OCI-LY7 (cell line): ENCODE results near the gene TRMU.
A peak's percentile ranks its signal among the peaks of the same experiment; 100 is the strongest.

ENCODE experiments used
- EZH2phosphoT487 ChIP-seq: fragments of 200-600 bp; sonication (generic); IDR thresholded peaks from 2 replicates; pipeline ENCODE4 v1.6.1; 2018; ENCODE audit warnings: low read depth, borderline replicate concordance, mild to moderate bottlenecking, mixed run types, antibody characterized with exemption, low read length, moderate library complexity, mixed read lengths
- TF ChIP-seq, protein P1 (sequence below): fragments of 200-600 bp; sonication (generic); conservative IDR thresholded peaks from 2 replicates; pipeline ENCODE4 v1.5.1; 2014; ENCODE audit warnings: mild to moderate bottlenecking, antibody characterized with exemption, low read length, moderate library complexity, mixed read lengths

DNA sequence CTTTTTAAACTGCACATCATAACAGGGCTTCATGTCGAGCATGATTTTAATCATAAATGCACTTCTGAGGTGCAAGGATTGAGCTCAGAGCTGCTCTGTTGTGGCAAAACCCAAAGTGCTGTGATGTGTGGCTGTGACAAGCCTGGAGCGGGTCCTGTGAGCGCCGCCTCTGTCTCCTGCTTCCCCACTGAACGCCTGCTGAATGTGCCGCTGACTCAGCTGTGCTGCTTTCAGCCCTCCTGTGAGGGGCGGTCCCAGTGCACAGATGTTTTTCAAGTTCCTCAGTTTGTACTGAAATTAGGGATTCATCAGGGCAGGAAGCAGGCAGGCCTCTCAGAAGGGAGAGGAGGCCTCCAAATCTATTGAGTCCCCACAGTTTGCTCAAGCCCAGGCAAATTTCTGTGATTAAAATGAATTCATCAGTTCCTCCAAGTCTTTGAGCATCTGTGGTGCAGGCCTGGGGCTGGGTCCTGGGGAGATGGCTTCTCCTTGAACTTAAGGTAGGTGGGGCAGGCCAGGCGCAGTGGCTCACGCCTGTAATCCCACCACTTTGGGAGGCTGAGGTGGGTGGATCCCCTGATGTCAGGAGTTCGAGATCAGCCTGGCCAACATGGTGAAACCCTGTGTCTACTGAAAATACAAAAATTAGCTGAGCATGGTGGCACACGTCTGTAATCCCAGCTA, 41.8 kb upstream of the TRMU start:
- TF ChIP-seq, protein P1, sequence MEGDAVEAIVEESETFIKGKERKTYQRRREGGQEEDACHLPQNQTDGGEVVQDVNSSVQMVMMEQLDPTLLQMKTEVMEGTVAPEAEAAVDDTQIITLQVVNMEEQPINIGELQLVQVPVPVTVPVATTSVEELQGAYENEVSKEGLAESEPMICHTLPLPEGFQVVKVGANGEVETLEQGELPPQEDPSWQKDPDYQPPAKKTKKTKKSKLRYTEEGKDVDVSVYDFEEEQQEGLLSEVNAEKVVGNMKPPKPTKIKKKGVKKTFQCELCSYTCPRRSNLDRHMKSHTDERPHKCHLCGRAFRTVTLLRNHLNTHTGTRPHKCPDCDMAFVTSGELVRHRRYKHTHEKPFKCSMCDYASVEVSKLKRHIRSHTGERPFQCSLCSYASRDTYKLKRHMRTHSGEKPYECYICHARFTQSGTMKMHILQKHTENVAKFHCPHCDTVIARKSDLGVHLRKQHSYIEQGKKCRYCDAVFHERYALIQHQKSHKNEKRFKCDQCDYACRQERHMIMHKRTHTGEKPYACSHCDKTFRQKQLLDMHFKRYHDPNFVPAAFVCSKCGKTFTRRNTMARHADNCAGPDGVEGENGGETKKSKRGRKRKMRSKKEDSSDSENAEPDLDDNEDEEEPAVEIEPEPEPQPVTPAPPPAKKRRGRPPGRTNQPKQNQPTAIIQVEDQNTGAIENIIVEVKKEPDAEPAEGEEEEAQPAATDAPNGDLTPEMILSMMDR: peak; percentile 49
- TF ChIP-seq EZH2phosphoT487: no peak
